HEK293 (cell line): ENCODE data around the gene FAM83F.
A peak's percentile ranks its signal among the peaks of the same experiment; 100 is the strongest.

Experiments
- CTCF ChIA-PET: fragments of 350-600 bp; formaldehyde crosslinking; extraction: SDS; loops from one replicate; lab custom pipeline; 2021; ENCODE audit warnings: antibody characterized with exemption; lab: Yijun Ruan, JAX
- POLR2A ChIA-PET: fragments of 300-600 bp; formaldehyde crosslinking; extraction: SDS; loops from one replicate; lab custom pipeline; 2020; ENCODE audit warnings: antibody characterized with exemption, inconsistent platforms; lab: Yijun Ruan, JAX
- H3K27ac ChIP-seq: fragments of 200-500 bp; sonication (Bioruptor generic); 2 replicates; pipeline ENCODE4 v1.5.1; 2014; ENCODE audit warnings: low read depth, low read length, control low read depth, inconsistent platforms; ENCODE audit errors: extremely low read depth
- H3K36me3 ChIP-seq, 2 experiments: fragments of 200-500 bp in 1 of 2; sonication (Bioruptor generic) in 1 of 2; 1 replicate in 1 of 2; 2 replicates in 1 of 2; pipeline ENCODE4 v1.5.1; 2014 to 2017; ENCODE audit warnings: inconsistent platforms in 2 of 2, low read length in 2 of 2; ENCODE audit not compliant: control insufficient read depth in 2 of 2, insufficient read depth in 1 of 2
- H3K4me1 ChIP-seq: fragments of 200-500 bp; sonication (Bioruptor generic); 2 replicates; pipeline ENCODE4 v1.5.1; 2014; ENCODE audit warnings: mild to moderate bottlenecking, low read length, inconsistent platforms; ENCODE audit not compliant: control insufficient read depth, insufficient read depth
- H3K4me3 ChIP-seq: 2 replicates; pipeline ENCODE4 v1.5.1; 2011; ENCODE audit warnings: low read depth, mild to moderate bottlenecking, control low read depth, low read length, moderate library complexity
- H3K9me3 ChIP-seq: fragments of 200-500 bp; sonication (Bioruptor generic); 2 replicates; pipeline ENCODE4 v1.5.1; 2014; ENCODE audit warnings: low read depth, low read length, inconsistent platforms; ENCODE audit not compliant: control insufficient read depth, insufficient read depth
- MEIS1 ChIP-seq: sonication (generic); formaldehyde crosslinking; IDR thresholded peaks from 2 replicates; pipeline ENCODE4 v1.8.1; 2022; ENCODE audit warnings: missing genetic modification reagents, mild to moderate bottlenecking, borderline replicate concordance
- MZF1 ChIP-seq: fragments of 450-650 bp; formaldehyde crosslinking; IDR thresholded peaks from 2 replicates; pipeline ENCODE4 v1.5.1; 2017; ENCODE audit warnings: missing biosample characterization, missing genetic modification characterization, borderline replicate concordance
- PRDM1 ChIP-seq: fragments of 450-650 bp; formaldehyde crosslinking; IDR thresholded peaks from 2 replicates; pipeline ENCODE4; 2016; ENCODE audit warnings: missing biosample characterization, missing genetic modification characterization
- ZBTB1 ChIP-seq: fragments of 450-650 bp; formaldehyde crosslinking; IDR thresholded peaks from 2 replicates; pipeline ENCODE4 v1.5.1; 2016; ENCODE audit warnings: missing biosample characterization, missing genetic modification characterization
- ZFP37 ChIP-seq: fragments of 450-650 bp; formaldehyde crosslinking; IDR thresholded peaks from 2 replicates; pipeline ENCODE4 v1.5.1; 2016; ENCODE audit warnings: missing biosample characterization, missing genetic modification characterization
- ZNF114 ChIP-seq: fragments of 450-650 bp; formaldehyde crosslinking; IDR thresholded peaks from 2 replicates; pipeline ENCODE4 v1.5.0; 2017; ENCODE audit warnings: missing biosample characterization, missing genetic modification characterization
- ZNF16 ChIP-seq: fragments of 450-650 bp; formaldehyde crosslinking; IDR thresholded peaks from 2 replicates; pipeline ENCODE4 v1.5.1; 2016; ENCODE audit warnings: low read depth, missing biosample characterization, missing genetic modification characterization
- ZNF184 ChIP-seq: fragments of 450-650 bp; IDR thresholded peaks from 2 replicates; pipeline ENCODE4 v1.5.1; 2018; ENCODE audit warnings: missing biosample characterization, mild to moderate bottlenecking, missing genetic modification characterization
- ZNF404 ChIP-seq: fragments of 450-650 bp; formaldehyde crosslinking; IDR thresholded peaks from 2 replicates; pipeline ENCODE4 v1.5.1; 2017; ENCODE audit warnings: missing biosample characterization, missing genetic modification characterization
- ZNF510 ChIP-seq: fragments of 450-650 bp; formaldehyde crosslinking; IDR thresholded peaks from 2 replicates; pipeline ENCODE4 v1.5.1; 2018; ENCODE audit warnings: mild to moderate bottlenecking, missing genetic modification characterization, missing biosample characterization; ENCODE audit not compliant: insufficient replicate concordance
- ZNF701 ChIP-seq: fragments of 450-650 bp; formaldehyde crosslinking; IDR thresholded peaks from 2 replicates; pipeline ENCODE4 v1.5.1; 2016; ENCODE audit warnings: missing biosample characterization, missing genetic modification characterization
- ZNF777 ChIP-seq: fragments of 450-650 bp; formaldehyde crosslinking; IDR thresholded peaks from 2 replicates; pipeline ENCODE4 v1.5.1; 2017; ENCODE audit warnings: missing biosample characterization, missing genetic modification characterization, borderline replicate concordance
- TF ChIP-seq, protein P1 (sequence below): fragments of 450-650 bp; formaldehyde crosslinking; IDR thresholded peaks from 2 replicates; pipeline ENCODE4 v1.5.1; 2016; ENCODE audit warnings: missing biosample characterization, missing genetic modification characterization
- TF ChIP-seq, protein P2 (sequence below): fragments of 450-650 bp; formaldehyde crosslinking; IDR thresholded peaks from 2 replicates; pipeline ENCODE4 v1.5.1; 2017; ENCODE audit warnings: missing biosample characterization, missing genetic modification characterization
- TF ChIP-seq, protein P3 (sequence below): IDR thresholded peaks from 2 replicates; pipeline ENCODE4 v1.6.1; 2011; ENCODE audit warnings: mild to moderate bottlenecking, low read depth, low read length, borderline replicate concordance
- TF ChIP-seq, protein P4 (sequence below): fragments of 450-650 bp; formaldehyde crosslinking; IDR thresholded peaks from 2 replicates; pipeline ENCODE4 v1.5.1; 2016; ENCODE audit warnings: missing biosample characterization, missing genetic modification characterization, low read depth

The FAM83F gene

DNA sequence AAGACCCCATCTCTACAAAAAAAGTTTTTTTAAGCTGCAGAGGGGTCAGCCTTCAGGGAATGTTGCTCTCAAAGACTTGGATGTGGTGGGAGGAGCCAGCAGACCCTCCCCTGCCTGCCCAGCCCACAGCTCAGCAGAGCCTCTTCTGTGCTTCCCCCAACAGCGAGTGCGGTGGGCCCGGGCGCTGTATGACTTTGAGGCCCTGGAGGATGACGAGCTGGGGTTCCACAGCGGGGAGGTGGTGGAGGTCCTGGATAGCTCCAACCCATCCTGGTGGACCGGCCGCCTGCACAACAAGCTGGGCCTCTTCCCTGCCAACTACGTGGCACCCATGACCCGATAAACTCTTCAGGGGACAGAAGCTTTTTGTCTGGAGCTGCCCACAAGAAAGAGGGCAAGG lies 24.0 kb upstream of the FAM83F start (continued):
- TF ChIP-seq, protein P1, sequence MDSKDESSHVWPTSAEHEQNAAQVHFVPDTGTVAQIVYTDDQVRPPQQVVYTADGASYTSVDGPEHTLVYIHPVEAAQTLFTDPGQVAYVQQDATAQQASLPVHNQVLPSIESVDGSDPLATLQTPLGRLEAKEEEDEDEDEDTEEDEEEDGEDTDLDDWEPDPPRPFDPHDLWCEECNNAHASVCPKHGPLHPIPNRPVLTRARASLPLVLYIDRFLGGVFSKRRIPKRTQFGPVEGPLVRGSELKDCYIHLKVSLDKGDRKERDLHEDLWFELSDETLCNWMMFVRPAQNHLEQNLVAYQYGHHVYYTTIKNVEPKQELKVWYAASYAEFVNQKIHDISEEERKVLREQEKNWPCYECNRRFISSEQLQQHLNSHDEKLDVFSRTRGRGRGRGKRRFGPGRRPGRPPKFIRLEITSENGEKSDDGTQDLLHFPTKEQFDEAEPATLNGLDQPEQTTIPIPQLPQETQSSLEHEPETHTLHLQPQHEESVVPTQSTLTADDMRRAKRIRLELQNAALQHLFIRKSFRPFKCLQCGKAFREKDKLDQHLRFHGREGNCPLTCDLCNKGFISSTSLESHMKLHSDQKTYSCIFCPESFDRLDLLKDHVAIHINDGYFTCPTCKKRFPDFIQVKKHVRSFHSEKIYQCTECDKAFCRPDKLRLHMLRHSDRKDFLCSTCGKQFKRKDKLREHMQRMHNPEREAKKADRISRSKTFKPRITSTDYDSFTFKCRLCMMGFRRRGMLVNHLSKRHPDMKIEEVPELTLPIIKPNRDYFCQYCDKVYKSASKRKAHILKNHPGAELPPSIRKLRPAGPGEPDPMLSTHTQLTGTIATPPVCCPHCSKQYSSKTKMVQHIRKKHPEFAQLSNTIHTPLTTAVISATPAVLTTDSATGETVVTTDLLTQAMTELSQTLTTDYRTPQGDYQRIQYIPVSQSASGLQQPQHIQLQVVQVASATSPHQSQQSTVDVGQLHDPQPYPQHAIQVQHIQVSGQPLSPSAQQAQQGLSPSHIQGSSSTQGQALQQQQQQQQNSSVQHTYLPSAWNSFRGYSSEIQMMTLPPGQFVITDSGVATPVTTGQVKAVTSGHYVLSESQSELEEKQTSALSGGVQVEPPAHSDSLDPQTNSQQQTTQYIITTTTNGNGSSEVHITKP (tag by site-specific recombination) = no peak
- no peak for TF ChIP-seq ZNF404 (tag by site-specific recombination)

GRCh38 chr22:39972641-39973040 lies 22.1 kb upstream of the FAM83F start:
- no peaks in the 10 kb centered on the region for H3K36me3 ChIP-seq
- H3K4me3 ChIP-seq = no peak overlapping the region
- ChIA-PET POLR2A (no interaction called here), CTCF (no interaction called here)
- no peaks in the 10 kb centered on the region for H3K4me1 ChIP-seq
- H3K27ac ChIP-seq = no peak overlapping the region
- no peaks in the 10 kb centered on the region for H3K9me3 ChIP-seq
- TF ChIP-seq, protein P2, sequence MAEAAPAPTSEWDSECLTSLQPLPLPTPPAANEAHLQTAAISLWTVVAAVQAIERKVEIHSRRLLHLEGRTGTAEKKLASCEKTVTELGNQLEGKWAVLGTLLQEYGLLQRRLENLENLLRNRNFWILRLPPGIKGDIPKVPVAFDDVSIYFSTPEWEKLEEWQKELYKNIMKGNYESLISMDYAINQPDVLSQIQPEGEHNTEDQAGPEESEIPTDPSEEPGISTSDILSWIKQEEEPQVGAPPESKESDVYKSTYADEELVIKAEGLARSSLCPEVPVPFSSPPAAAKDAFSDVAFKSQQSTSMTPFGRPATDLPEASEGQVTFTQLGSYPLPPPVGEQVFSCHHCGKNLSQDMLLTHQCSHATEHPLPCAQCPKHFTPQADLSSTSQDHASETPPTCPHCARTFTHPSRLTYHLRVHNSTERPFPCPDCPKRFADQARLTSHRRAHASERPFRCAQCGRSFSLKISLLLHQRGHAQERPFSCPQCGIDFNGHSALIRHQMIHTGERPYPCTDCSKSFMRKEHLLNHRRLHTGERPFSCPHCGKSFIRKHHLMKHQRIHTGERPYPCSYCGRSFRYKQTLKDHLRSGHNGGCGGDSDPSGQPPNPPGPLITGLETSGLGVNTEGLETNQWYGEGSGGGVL (tag by site-specific recombination) = 0 out of 2 replicates have a peak, but pooled peaks have one; percentile 30
- TF ChIP-seq PRDM1 (tag by site-specific recombination) = peak; percentile 73
- TF ChIP-seq ZNF184 (tag by site-specific recombination) = no peak
- TF ChIP-seq, all 188 proteins: peak for 2

DNA sequence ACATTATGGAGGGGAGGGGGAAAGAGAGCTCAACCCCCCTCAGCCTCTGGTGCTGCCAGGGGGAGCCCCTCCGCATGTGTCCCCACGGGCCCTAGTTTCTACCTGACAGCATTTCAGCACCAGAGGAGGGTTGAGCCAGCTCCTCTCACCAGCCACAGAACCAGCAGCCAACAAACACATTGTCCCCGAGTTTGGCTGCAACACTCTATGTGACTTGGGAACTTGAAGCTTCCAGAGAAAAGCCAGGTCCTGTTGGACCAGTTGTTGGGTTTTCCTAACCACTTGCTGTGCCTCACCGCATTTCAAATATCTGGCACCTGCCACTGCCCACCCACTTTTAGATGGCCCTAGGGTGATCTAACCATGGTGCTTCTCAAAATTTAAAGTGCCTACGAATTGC lies 21.1 kb upstream of the FAM83F start:
- Histone ChIP-seq H3K4me3 (no peak overlapping the region), H3K27ac (no peak overlapping the region), H3K4me1 (no peaks in the 10 kb centered on the region), H3K9me3 (no peaks in the 10 kb centered on the region), H3K36me3 (no peaks in the 10 kb centered on the region)
- ChIA-PET CTCF (no interaction called here), POLR2A (no interaction called here)
- TF ChIP-seq ZNF16 (tag by site-specific recombination) (no peak), MZF1 (tag by site-specific recombination) (no peak), ZNF510 (tag by site-specific recombination) (no peak), ZNF701 (tag by site-specific recombination) (no peak)
- TF ChIP-seq, protein P3, sequence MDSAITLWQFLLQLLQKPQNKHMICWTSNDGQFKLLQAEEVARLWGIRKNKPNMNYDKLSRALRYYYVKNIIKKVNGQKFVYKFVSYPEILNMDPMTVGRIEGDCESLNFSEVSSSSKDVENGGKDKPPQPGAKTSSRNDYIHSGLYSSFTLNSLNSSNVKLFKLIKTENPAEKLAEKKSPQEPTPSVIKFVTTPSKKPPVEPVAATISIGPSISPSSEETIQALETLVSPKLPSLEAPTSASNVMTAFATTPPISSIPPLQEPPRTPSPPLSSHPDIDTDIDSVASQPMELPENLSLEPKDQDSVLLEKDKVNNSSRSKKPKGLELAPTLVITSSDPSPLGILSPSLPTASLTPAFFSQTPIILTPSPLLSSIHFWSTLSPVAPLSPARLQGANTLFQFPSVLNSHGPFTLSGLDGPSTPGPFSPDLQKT = no peak

DNA sequence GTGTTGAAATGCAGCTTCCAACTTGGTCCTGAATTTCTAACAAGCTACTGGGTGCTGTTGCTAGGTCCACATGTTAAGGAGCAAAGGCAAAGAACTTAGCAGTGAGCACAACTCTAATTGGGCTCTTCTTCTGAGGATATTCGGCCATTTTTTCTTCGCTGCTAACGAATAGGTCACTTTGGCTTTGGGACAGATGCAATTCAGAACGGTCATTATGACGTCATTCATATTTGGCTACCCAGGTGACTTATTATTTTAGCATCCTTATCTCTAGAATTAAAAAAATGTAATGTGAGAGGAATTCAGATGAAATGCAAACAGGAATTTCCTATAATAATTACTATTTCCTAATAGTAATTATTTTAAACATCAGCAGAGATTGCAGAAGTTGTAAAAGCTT lies 20.7 kb upstream of the FAM83F start:
- CTCF ChIA-PET = interaction anchor here (2.0 kb wide), 1 partner anchor 51 kb away, joined by 5 read pairs; no protein-coding TSS in a partner anchor
- H3K4me3 ChIP-seq = no peak overlapping the region
- H3K9me3 ChIP-seq = no peaks in the 10 kb centered on the region
- no peaks in the 10 kb centered on the region for H3K4me1 ChIP-seq
- H3K36me3 ChIP-seq = no peaks in the 10 kb centered on the region
- POLR2A ChIA-PET = no interaction called here
- no peak overlapping the region for H3K27ac ChIP-seq
- TF ChIP-seq ZFP37 (tag by site-specific recombination) = no peak
- no peak for TF ChIP-seq ZNF114
- no peak for TF ChIP-seq ZBTB1 (tag by site-specific recombination)
- TF ChIP-seq, protein P4, sequence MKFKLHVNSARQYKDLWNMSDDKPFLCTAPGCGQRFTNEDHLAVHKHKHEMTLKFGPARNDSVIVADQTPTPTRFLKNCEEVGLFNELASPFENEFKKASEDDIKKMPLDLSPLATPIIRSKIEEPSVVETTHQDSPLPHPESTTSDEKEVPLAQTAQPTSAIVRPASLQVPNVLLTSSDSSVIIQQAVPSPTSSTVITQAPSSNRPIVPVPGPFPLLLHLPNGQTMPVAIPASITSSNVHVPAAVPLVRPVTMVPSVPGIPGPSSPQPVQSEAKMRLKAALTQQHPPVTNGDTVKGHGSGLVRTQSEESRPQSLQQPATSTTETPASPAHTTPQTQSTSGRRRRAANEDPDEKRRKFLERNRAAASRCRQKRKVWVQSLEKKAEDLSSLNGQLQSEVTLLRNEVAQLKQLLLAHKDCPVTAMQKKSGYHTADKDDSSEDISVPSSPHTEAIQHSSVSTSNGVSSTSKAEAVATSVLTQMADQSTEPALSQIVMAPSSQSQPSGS (tag by site-specific recombination) = peak; percentile 86
- no peak for TF ChIP-seq MEIS1 (CRISPR knock-in tag)
- no peak for TF ChIP-seq ZNF777 (tag by site-specific recombination)
